ENCODE results near the gene PSD2. TPM values are rescaled to one million over a fixed set of nuclear protein-coding genes. Genes with fewer than 3 reads are reported as not detected.

PSD2 gene
- polyA plus RNA-seq, 3 donors, result not detected

GRCh38 chr5:139852696-139853095, 57.1 kb downstream of the PSD2 start:
- WGBS (ENCODE audit: insufficient coverage), result 100% methylated on average over 2 of the region's 8 CpGs
- no peaks in the 10 kb centered on the region for H3K36me3 ChIP-seq (replicated peaks in 1 of 2; ENCODE audit: control insufficient read depth in 1 of 2, insufficient read depth in 2 of 2, low read length in 2 of 2)
- H2AFZ ChIP-seq (ENCODE audit: insufficient read depth, low read depth, low read length, poor library complexity, severe bottlenecking), result no peak overlapping the region
- H3K27ac Mint-ChIP-seq, result no peak overlapping the region
- H3K4me2 ChIP-seq (replicated peaks; ENCODE audit: extremely low read depth, low read length, poor library complexity, severe bottlenecking), result no peak overlapping the region
- H3K4me3 ChIP-seq (replicated peaks in 1 of 3; ENCODE audit: low read depth in 2 of 3, low read length in 3 of 3), result no peak overlapping the region
- no peaks in the 10 kb centered on the region for H3K9me3 ChIP-seq (replicated peaks in 1 of 2; ENCODE audit: control insufficient read depth in 1 of 2, insufficient read depth in 1 of 2, low read length in 2 of 2)
- peaks cover 14 to 27% (median 21%) of the 10 kb centered on the region in 3 donors for H3K27me3 Mint-ChIP-seq (ENCODE audit: low read depth in 3 of 3)
- H4K20me1 ChIP-seq (ENCODE audit: insufficient read depth, low read length), result no peaks in the 10 kb centered on the region
- peaks cover 4% of the 10 kb centered on the region for H3K4me1 Mint-ChIP-seq
- no peaks in the 10 kb centered on the region for H3K36me3 Mint-ChIP-seq
- H3K27ac ChIP-seq (ENCODE audit: low read depth in 1 of 2, low read length in 2 of 2), result no peak overlapping the region
- DNase-seq, result no peak
- H3K4me1 ChIP-seq (ENCODE audit: control insufficient read depth in 1 of 2, insufficient read depth in 2 of 2, low read length in 2 of 2), result no peaks in the 10 kb centered on the region
- TF ChIP-seq CTCF (IDR thresholded peaks at IDR 0.05), result no peak
- H3K27me3 ChIP-seq (ENCODE audit: control insufficient read depth in 2 of 2, insufficient read depth in 2 of 2, low read length in 2 of 2), result peaks cover 6 to 21% of the 10 kb centered on the region in 2 donors
- H3K79me2 ChIP-seq (ENCODE audit: insufficient read depth, low read length), result no peaks in the 10 kb centered on the region
- H3K9ac ChIP-seq (ENCODE audit: insufficient read depth, low read length, poor library complexity, severe bottlenecking), result no peak overlapping the region
- H3K4me3 Mint-ChIP-seq, result no peak overlapping the region
- intact Hi-C loops (cut with micrococcal nuclease), result no loop called here
- peaks cover 0 to 2% (median 0%) of the 10 kb centered on the region in 7 donors for H3K9me3 Mint-ChIP-seq

- intact Hi-C loops (cut with micrococcal nuclease), result no loop called here
- no peak overlapping the region for H3K27ac ChIP-seq (ENCODE audit: low read depth in 1 of 2, low read length in 2 of 2)
- no peak overlapping the region for H2AFZ ChIP-seq (ENCODE audit: insufficient read depth, low read depth, low read length, poor library complexity, severe bottlenecking)
- H3K4me1 ChIP-seq (ENCODE audit: control insufficient read depth in 1 of 2, insufficient read depth in 2 of 2, low read length in 2 of 2), result no peaks in the 10 kb centered on the region
- no peak for DNase-seq
- no peaks in the 10 kb centered on the region for H3K9me3 Mint-ChIP-seq
- H3K27ac Mint-ChIP-seq, result peak overlapping the region in 1 of 7 donors; percentile 50
- no peak overlapping the region for H3K4me3 Mint-ChIP-seq
- no peaks in the 10 kb centered on the region for H3K9me3 ChIP-seq (replicated peaks in 1 of 2; ENCODE audit: control insufficient read depth in 1 of 2, insufficient read depth in 1 of 2, low read length in 2 of 2)
- H3K36me3 ChIP-seq (replicated peaks in 1 of 2; ENCODE audit: control insufficient read depth in 1 of 2, insufficient read depth in 2 of 2, low read length in 2 of 2), result no peaks in the 10 kb centered on the region
- H3K9ac ChIP-seq (ENCODE audit: insufficient read depth, low read length, poor library complexity, severe bottlenecking), result no peak overlapping the region
- peaks cover 1 to 16% of the 10 kb centered on the region in 2 donors for H3K27me3 ChIP-seq (ENCODE audit: control insufficient read depth in 2 of 2, insufficient read depth in 2 of 2, low read length in 2 of 2)
- H3K4me2 ChIP-seq (replicated peaks; ENCODE audit: extremely low read depth, low read length, poor library complexity, severe bottlenecking), result no peak overlapping the region
- 94% methylated on average over 6 of the region's 7 CpGs for WGBS (ENCODE audit: insufficient coverage)
- no peaks in the 10 kb centered on the region for H3K4me1 Mint-ChIP-seq
- no peaks in the 10 kb centered on the region for H3K79me2 ChIP-seq (ENCODE audit: insufficient read depth, low read length)
- peaks cover 9 to 18% (median 16%) of the 10 kb centered on the region in 3 donors for H3K27me3 Mint-ChIP-seq (ENCODE audit: low read depth in 3 of 3)
- TF ChIP-seq CTCF (IDR thresholded peaks at IDR 0.05), result no peak
- no peaks in the 10 kb centered on the region for H4K20me1 ChIP-seq (ENCODE audit: insufficient read depth, low read length)
- no peaks in the 10 kb centered on the region for H3K36me3 Mint-ChIP-seq
- no peak overlapping the region for H3K4me3 ChIP-seq (replicated peaks in 1 of 3; ENCODE audit: low read depth in 2 of 3, low read length in 3 of 3)
Observed at GRCh38 chr5:139854029-139854605, 58.5 kb downstream of the PSD2 start.
